Mucosa of stomach (tissue), 1 donor: ENCODE results near the gene MPP4.

Experiments used
- H3K27me3 ChIP-seq: one replicate; pipeline ENCODE4 v1.7.0; 2013; ENCODE audit warnings: mild to moderate bottlenecking, low read length; ENCODE audit not compliant: control insufficient read depth, insufficient read depth
- H3K36me3 ChIP-seq: one replicate; pipeline ENCODE4 v1.7.0; 2013; ENCODE audit warnings: low read length; ENCODE audit not compliant: control insufficient read depth, insufficient read depth
- H3K4me1 ChIP-seq: one replicate; pipeline ENCODE4 v1.7.0; 2013; ENCODE audit warnings: mild to moderate bottlenecking, low read length; ENCODE audit not compliant: control insufficient read depth, insufficient read depth
- H3K4me3 ChIP-seq: one replicate; pipeline ENCODE4 v1.7.0; 2013; ENCODE audit warnings: low read length
- H3K9ac ChIP-seq: one replicate; pipeline ENCODE4 v1.7.0; 2013; ENCODE audit warnings: mild to moderate bottlenecking, low read length, moderate library complexity
- H3K9me3 ChIP-seq: one replicate; pipeline ENCODE4 v1.7.0; 2013; ENCODE audit warnings: mild to moderate bottlenecking, low read length, moderate library complexity; ENCODE audit not compliant: control insufficient read depth
- donor health status: Pancreatic carcinoma.

MPP4 gene

DNA sequence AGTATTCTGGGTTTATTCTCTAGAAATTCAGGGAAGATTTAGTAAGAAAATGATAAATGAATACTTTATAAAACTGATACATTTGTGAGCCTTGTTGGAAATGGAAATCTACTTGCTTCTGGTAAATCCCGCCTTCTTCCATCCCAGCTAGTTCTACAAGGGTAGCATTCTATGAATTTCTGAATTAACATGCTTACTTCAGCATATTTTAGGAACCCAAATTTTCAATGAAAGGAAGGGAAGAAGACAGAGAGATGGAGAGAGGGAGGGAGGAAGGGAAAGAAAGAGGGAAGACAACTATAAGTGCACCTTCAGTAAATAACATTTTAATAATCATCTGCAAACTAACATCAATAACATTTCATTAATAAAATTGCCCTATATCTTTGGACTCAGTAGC is 28.6 kb downstream of the MPP4 start:
- H3K4me3 ChIP-seq: no peak overlapping the region
- H3K27me3 ChIP-seq: no peaks in the 10 kb centered on the region
- no peaks in the 10 kb centered on the region for H3K36me3 ChIP-seq
- no peaks in the 10 kb centered on the region for H3K9me3 ChIP-seq
- H3K9ac ChIP-seq: no peak overlapping the region
- H3K4me1 ChIP-seq: no peaks in the 10 kb centered on the region

DNA sequence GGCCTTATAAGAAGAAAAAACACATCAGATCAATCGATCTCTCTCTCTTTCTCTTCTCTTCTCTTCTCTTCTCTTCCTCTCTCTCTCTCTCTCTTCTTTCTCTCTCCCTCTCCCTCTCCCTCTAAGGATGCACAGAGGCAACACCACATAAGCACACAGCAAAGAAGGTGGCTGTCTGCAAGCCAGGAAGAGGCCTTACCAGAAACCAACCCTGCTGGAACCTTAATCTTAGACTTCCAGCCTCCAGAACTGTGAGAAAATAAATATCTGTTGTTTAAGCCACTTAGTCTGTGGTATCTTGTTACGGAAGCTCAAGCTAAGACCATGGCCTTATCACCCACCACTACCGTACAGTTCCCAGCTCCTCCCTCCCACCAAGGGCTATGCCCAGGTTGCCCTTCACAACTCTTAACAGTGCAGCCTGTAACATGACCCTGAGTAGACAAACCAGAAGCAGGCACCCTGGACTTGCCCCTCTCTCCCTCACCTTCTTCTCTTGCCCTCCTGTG is 30.0 kb downstream of the MPP4 start:
- Histone ChIP-seq H3K9ac (no peak overlapping the region), H3K27me3 (no peaks in the 10 kb centered on the region), H3K9me3 (no peaks in the 10 kb centered on the region), H3K4me1 (no peaks in the 10 kb centered on the region), H3K4me3 (no peak overlapping the region), H3K36me3 (no peaks in the 10 kb centered on the region)

DNA sequence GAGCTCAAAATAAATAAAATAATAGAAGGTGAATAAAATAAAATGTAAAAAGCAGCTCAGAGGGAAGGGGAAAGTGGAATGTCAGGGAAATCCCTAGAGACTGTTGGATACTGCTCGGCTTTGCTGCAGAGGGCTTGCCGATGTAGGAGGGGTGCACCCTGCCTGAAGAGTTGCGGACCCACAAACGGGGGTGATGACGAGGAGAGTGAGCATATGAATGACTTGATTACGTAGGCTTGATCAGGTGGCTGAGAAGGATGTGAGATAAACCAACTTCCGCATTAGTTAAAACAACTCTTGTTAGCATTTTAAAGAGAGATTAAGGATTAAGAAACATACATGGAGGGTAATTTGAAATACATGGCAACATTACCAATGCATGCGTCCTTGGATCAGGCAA is 34.1 kb downstream of the MPP4 start:
- H3K9me3 ChIP-seq: no peaks in the 10 kb centered on the region
- no peaks in the 10 kb centered on the region for H3K4me1 ChIP-seq
- H3K4me3 ChIP-seq: no peak overlapping the region

DNA sequence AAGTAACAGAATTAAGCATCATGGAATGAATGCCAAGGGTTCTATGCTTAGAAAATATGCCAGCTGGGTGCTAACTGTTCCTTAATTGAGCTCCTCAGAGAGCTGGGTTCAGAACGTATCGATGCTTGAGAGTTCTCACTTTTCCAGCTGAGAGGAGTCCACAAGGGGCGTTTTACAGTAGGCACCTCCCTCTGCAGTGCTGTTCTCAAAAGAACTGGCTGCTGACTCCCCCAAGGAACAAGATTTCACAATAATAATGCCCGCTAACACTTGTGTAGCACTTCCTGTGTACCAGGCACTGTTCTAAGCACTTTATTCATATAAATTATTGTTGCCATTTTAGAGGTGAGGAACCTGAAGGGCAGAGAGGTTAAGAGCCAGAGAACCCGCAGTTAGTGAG is 37.1 kb downstream of the MPP4 start:
- Histone ChIP-seq H3K4me3 (no peak overlapping the region), H3K27me3 (no peaks in the 10 kb centered on the region), H3K9ac (no peak overlapping the region), H3K9me3 (no peaks in the 10 kb centered on the region), H3K4me1 (no peaks in the 10 kb centered on the region), H3K36me3 (no peaks in the 10 kb centered on the region)

More for the DNA sequence above, 34.1 kb downstream of the MPP4 start:
- H3K9ac ChIP-seq: no peak overlapping the region
- no peaks in the 10 kb centered on the region for H3K27me3 ChIP-seq
- no peaks in the 10 kb centered on the region for H3K36me3 ChIP-seq

DNA sequence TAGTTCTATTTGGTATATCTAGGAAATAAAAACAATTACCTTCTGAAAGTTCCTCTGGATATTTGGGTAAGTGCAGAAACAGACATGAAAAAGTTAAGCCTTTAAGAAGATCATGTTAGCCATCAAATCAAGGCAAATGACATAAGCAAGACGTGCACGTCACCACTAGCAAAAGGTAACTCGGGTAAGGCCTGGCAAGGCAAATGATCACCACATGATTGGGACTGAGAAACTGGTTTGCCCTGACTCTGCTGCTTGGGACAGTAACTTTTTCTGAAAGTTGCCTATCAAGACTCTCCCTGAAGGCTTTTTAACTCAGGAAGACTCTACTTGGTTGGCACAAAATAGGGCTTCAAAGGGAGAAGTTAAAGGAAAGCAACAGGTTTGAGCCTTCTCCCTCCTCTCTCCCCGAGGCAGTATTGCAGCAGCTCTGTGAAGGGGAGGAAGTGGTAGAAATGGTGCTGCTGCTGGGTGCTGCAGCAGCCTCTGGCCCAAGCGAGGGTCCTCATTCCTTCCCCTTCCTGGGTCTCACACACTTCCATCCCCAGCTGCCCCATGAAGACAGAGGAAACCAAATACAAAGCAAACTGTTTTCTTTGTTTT is 38.0 kb downstream of the MPP4 start:
- Histone ChIP-seq H3K4me1 (no peaks in the 10 kb centered on the region), H3K27me3 (no peaks in the 10 kb centered on the region), H3K9ac (no peak overlapping the region), H3K4me3 (no peak overlapping the region), H3K36me3 (no peaks in the 10 kb centered on the region), H3K9me3 (no peaks in the 10 kb centered on the region)

DNA sequence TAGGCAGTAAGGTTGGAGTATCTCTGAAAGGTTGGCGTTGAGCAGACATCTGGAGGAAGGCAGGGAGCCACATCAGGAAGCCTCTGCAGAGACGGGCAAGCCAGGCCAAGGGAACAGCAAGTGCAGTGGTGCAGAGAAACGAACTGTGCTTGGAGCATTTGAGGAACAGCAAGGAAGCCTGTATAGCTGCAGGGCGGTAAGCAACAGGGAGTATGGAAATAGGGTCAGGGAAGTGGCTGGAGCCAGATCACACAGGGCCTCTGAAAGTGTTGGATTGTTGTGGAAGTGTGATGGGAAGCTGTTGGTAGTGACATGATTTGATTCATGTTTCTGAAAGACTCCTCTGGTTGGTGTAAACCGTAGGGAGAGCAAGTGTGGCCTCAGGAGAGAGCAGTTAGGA is 41.7 kb downstream of the MPP4 start:
- no peaks in the 10 kb centered on the region for H3K4me1 ChIP-seq
- no peaks in the 10 kb centered on the region for H3K9me3 ChIP-seq
- no peaks in the 10 kb centered on the region for H3K36me3 ChIP-seq
- H3K27me3 ChIP-seq: no peaks in the 10 kb centered on the region
- H3K4me3 ChIP-seq: no peak overlapping the region
- H3K9ac ChIP-seq: no peak overlapping the region

DNA sequence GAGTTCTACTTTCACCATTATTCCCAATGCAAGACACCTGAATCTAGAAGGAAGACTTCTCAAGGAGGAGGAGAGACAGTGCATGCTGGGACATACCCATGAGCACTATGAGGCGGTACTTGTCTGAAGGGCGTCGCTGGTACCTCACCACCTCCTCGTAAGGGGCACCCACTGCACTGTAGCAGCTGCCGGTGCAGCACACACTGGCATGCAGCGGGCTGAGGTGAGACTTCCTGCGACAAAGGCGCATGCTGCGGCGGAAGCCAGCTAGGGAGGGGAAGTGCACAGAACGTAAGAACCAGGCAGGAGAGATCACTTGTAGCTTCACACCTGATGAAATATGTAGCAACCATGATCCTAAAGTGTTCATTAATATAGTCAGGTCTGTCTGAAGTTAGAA is 42.3 kb downstream of the MPP4 start:
- H3K36me3 ChIP-seq: no peaks in the 10 kb centered on the region
- H3K9ac ChIP-seq: no peak overlapping the region
- H3K4me3 ChIP-seq: no peak overlapping the region
- H3K27me3 ChIP-seq: no peaks in the 10 kb centered on the region
- no peaks in the 10 kb centered on the region for H3K9me3 ChIP-seq
- no peaks in the 10 kb centered on the region for H3K4me1 ChIP-seq

DNA sequence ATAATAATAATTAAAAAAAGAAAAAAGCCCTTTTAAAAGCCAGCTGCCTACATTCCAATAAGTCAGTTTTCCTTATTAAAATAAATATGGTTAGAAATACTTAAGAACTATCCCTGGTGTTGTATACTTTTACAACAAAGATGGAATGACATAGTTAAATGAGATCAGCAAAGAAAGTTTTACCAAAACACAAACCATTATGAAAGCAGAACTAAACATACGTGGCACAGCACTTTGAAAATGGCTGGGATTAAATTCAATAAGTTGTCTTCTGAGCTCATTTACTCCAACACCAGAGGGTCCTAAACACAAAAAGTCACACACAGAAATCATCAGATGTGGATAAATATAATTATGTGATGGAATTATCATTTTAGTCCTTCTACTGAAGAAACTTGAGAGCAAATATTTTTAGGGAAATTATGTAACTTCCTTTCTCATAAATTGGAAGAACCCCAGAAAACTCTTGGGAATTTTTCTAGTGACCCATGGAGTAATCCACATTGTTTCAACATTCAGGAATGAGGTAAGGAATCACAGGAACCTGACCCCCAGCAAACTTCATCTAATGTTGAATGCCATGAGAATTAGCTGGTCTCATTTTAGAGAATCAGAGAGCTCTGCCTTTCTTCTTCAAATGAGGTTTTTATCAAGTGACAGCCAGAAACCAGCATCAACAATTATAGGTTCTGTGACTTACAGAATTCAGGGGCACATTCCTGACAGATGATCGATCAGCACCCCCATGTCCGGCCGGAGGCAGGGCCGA is 43.6 kb downstream of the MPP4 start:
- no peaks in the 10 kb centered on the region for H3K4me1 ChIP-seq
- no peaks in the 10 kb centered on the region for H3K36me3 ChIP-seq
- H3K4me3 ChIP-seq: no peak overlapping the region
- no peak overlapping the region for H3K9ac ChIP-seq
- no peaks in the 10 kb centered on the region for H3K9me3 ChIP-seq
- H3K27me3 ChIP-seq: no peaks in the 10 kb centered on the region

DNA sequence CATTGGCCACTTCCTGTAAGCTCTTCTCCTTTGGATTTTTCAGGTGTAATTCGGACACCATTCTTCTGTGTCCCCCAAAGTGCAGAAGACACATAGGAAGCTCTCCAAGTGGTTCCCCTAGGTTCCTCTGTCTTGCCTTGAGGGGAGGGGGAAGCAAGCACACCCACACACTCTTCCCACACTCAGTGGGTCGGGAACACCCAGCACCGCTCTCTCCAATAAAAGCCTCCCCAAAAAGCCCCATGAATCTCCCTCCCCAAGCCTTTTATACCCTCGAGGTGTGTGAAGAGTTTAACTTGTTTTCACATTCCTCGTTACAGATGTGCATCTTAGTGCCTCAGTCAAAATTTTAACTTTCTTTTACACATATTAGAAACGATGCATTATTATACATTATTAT is 45.2 kb downstream of the MPP4 start:
- Histone ChIP-seq H3K36me3 (no peaks in the 10 kb centered on the region), H3K9ac (no peak overlapping the region), H3K4me3 (no peak overlapping the region), H3K9me3 (no peaks in the 10 kb centered on the region), H3K27me3 (no peaks in the 10 kb centered on the region), H3K4me1 (no peaks in the 10 kb centered on the region)

DNA sequence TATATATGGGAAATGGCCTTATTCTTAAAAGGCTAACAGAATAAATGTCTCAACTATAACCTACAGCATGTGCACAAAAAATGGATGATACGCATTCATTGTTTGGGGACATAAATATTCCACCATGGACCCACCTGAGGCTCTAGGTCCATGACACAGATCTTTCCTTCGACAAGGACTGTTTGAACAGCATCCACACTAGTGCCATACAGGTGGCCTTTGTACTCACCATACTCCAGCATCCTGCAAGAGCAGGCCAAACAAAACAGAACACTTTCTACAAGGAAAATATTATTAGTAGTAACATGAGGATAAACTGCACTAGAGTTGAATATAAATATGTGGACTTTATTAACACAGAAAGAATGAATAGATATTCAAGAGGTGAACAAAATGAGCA is 49.0 kb downstream of the MPP4 start:
- Histone ChIP-seq H3K9me3 (no peaks in the 10 kb centered on the region), H3K4me3 (no peak overlapping the region), H3K9ac (no peak overlapping the region), H3K36me3 (no peaks in the 10 kb centered on the region), H3K27me3 (no peaks in the 10 kb centered on the region), H3K4me1 (no peaks in the 10 kb centered on the region)

DNA sequence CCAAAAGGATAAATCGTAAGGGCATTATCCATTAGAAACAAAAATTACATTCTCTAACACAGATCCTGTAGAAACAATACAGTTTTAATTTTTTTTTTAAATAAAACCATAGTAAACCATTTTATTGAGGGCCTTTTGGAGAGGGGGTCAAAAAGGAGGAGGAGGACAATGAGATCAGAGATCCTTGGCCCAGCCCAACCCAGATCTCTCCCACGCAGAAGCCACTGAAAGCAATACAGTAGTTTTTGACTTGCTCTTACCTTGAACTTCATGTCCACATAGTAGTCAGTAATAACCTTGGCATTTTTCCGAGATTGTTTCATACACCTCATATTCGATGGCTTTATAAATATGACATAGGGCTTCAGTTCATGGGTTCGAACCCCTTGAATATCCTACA is 51.0 kb downstream of the MPP4 start:
- H3K4me3 ChIP-seq: no peak overlapping the region
- H3K9ac ChIP-seq: no peak overlapping the region
- no peaks in the 10 kb centered on the region for H3K36me3 ChIP-seq
- H3K27me3 ChIP-seq: no peaks in the 10 kb centered on the region
- H3K4me1 ChIP-seq: no peaks in the 10 kb centered on the region
- H3K9me3 ChIP-seq: no peaks in the 10 kb centered on the region

DNA sequence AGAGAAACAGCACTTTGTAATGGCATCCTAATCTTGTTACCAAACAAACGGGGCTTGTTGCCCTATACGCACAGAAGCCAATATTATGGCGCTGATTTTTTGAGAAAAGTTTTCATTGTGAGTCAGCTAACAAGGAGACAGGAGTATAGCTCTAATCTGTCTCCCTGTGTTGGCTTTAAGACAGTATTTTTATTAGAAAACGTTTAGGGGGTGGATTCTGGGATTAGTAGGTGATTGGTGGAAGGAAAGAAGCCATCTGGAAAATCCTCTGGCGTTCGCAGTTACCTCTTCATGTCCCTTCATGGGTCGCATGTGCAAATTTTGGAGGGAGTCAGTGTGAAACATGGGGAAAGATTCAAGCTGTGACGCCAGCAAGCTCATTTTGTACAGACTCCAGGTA is 54.4 kb downstream of the MPP4 start:
- H3K4me1 ChIP-seq: no peaks in the 10 kb centered on the region
- H3K9ac ChIP-seq: no peak overlapping the region
- no peaks in the 10 kb centered on the region for H3K9me3 ChIP-seq
- H3K36me3 ChIP-seq: no peaks in the 10 kb centered on the region
- H3K27me3 ChIP-seq: no peaks in the 10 kb centered on the region
- no peak overlapping the region for H3K4me3 ChIP-seq
